ENCODE results near the gene DUSP16.
"Not testable (repeated sequence)": the region's sequence is repeated elsewhere in the genome, so short reads cannot be mapped to it uniquely, and the experiment has no call there.

The DUSP16 gene

GRCh38 chr12:12590961-12591360 lies 28.3 kb upstream of the DUSP16 start:
- H3K4me3 ChIP-seq (ENCODE audit: low read depth, low read length) = no peak overlapping the region
- TF ChIP-seq CTCF (IDR thresholded peaks at IDR 0.05; ENCODE audit: low read depth, low read length) = no peak

- H3K4me3 ChIP-seq (ENCODE audit: low read depth, low read length) = not testable (repeated sequence)
Measured at GRCh38 chr12:12588436-12588835, 25.8 kb upstream of the DUSP16 start.

GRCh38 chr12:12587878-12588277 lies 25.2 kb upstream of the DUSP16 start:
- H3K4me3 ChIP-seq (ENCODE audit: low read depth, low read length) = no peak overlapping the region
- TF ChIP-seq CTCF (IDR thresholded peaks at IDR 0.05; ENCODE audit: low read depth, low read length) = no peak

DNA sequence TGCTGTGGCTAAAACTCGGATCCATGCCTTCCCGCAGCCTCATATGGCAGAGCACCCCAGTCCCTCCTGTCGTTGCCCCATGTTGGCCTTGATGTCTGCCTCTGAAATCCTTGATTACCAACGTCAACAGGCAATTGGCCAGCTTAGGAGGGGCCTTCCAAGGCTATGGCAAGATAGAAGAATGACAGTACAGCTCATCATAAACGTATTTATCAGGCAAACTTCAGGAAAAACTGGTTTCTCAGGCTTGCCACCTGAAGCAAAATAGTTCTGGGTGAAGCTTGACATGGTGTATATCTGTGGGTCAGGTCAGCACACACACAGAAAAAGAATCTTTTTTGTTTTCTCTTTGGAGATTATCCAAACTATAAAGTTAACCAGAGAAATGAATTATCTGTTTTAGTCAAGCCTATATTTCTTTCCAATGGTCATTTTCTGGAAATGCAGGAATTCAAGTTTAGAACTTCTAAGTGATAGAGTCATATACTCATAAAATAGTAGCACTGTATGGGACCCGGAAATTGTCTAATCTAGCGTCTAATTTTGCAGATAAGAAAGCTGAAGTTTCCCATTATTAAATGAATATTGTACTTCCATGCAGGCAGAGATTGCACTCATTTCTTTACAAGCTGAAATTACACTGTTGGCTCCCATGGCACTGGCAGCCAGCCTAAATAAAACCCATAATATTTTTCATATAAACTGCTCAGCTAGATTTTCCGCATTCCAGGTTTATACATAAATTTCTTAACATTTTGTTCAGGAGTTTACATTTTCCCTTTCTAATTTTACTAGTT lies 24.4 kb upstream of the DUSP16 start:
- TF ChIP-seq CTCF (IDR thresholded peaks at IDR 0.05; ENCODE audit: low read depth, low read length) = no peak

DNA sequence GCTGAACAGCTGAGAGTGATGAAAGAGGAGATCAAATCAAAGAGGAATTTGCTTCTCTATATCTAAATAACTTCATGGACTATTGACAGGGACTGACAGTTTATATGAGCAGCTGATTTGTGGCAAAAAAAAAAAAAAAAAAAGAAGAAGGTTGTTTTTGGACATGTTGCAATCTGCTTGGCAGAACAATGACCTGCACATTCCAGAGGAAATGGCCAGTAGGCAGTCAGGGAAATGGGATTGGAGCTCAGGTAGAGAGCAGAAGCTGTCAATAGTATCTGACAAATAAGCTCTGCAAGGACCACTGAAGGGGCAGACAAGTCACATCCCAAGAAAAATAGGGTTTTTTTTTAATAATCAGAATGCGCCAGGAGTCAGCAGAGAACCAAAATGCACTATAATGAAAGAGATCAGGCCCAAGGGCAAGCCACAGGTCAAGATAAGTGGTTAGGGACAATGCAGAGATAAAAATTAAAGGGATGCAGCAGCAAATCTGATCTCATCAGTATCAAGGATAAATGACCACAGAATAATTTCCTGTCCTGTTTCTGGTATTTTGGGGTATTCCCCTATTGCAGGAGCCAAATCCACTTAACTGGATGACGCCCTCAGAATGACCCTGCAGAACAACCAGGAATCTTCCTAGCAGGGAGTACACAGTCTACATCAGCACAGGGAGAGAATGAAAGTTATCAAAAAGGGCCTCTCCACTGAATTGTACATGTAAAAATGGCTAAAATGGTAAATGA lies 22.6 kb upstream of the DUSP16 start:
- TF ChIP-seq CTCF (IDR thresholded peaks at IDR 0.05; ENCODE audit: low read depth, low read length) = no peak
- no peak overlapping the region for H3K4me3 ChIP-seq (ENCODE audit: low read depth, low read length)

More for the DNA sequence above, 24.4 kb upstream of the DUSP16 start:
- no peak overlapping the region for H3K4me3 ChIP-seq (ENCODE audit: low read depth, low read length)

DNA sequence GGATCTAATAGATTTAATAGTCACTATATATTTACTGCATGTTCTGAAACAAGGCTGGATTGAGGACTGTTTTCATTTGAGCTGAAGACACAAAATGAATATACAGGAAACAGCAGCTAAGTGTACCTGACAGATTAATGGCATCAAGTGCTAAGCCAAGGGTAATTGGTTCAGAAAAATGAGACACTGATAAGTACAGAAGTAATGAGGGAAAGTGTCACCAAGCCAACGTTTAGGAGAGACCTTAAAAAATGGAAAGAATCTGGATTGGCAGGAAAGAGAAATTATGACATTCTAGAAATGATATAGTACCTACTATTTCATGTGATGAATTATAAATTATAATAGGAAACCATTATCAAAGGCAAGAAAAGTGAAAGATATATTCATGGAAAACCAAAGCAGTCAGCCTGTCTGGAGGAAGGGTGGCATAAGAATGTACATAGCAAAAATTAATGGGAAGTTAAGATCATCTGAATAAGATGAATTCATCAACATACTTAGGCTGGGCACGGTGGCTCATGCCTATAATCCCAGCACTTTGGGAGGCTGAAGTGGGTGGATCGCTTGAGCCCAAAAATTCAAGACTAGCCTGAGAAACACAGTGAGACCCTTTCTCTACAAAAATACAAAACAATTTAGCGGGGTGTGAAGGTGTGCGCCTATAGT lies 21.0 kb upstream of the DUSP16 start:
- no peak overlapping the region for H3K4me3 ChIP-seq (ENCODE audit: low read depth, low read length)
- no peak for TF ChIP-seq CTCF (IDR thresholded peaks at IDR 0.05; ENCODE audit: low read depth, low read length)

- TF ChIP-seq CTCF (IDR thresholded peaks at IDR 0.05; ENCODE audit: low read depth, low read length) = no peak
- H3K4me3 ChIP-seq (ENCODE audit: low read depth, low read length) = no peak overlapping the region
Measured at GRCh38 chr12:12582895-12583303, 20.2 kb upstream of the DUSP16 start.
